Measurements from ENCODE around the gene FBN1.

FBN1 gene

DNA sequence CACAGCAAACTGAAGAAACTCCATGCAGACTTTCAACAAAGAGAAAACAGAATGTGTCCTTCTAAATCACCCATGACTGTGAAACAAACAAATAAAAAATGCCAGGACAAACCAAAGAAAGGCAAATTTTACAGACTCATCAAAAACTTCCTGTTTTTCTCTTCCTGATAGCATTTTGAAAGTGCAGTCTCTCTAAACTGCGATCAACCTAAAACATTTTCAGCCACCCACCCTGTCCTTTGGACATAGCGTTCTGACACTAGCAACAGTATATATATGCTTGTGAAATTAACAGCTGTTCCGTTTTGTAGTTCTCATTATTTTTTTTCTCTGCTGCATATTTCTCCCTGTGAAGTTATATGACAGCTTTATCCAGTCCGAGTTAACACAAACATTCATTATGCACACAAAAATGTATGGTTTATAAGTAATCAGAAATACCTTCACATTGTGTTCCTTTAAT, 151.7 kb downstream of the FBN1 start:
- Histone ChIP-seq H3K4me3 (no peak overlapping the region), H3K27ac (peak overlapping the region; percentile 15 to 63)
- DNase-seq (ENCODE audit: low spot score), result no peak
- TF ChIP-seq CTCF (IDR thresholded peaks at IDR 0.05), result no peak

GRCh38 chr15:48493084-48493762, 152.3 kb downstream of the FBN1 start:
- H3K4me3 ChIP-seq, result no peak overlapping the region
- TF ChIP-seq CTCF (IDR thresholded peaks at IDR 0.05), result no peak
- no peak for DNase-seq (ENCODE audit: low spot score)
- peak overlapping the region; percentile 16 to 63 for H3K27ac ChIP-seq

DNA sequence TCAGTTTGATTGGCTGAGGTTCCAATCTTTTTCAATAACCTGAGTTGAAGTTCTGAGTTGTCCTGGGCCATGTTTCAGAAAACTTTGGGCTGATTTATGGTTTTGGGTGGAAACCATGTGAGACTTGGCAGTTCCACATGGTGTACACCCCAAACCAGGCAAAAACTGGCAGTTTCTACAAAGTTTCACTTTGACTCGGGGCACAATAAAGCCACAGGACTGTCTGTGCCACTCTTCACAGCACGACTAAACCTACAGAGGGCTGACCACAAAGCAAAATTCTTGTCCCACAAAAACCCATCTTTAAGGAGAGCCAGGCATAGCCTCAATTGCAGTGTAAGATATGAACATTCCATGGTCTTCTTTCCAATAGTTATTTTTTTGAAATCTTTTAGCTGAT, 159.3 kb downstream of the FBN1 start:
- no peak for DNase-seq (ENCODE audit: low spot score)
- TF ChIP-seq CTCF (IDR thresholded peaks at IDR 0.05), result no peak
- Histone ChIP-seq H3K4me3 (no peak overlapping the region), H3K27ac (no peak overlapping the region)

DNA sequence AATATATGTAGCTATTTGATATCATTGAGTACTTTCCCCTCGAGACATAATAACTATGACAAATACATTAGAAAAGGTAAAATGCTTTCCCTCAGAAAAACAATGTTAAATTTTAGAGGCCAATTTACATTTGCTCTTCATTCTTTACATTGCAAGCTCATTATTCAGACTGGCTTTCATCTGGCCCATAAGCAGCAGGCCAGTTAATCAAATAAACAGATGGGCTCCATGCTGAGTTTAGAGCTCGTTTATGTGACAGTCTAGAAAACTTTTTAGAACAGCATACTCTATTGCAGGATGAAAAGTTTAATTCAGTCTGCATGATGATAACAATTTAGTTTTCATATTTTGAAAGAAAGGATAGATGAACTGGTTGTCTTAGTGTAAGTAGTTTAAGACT, 163.7 kb downstream of the FBN1 start:
- no peak for DNase-seq (ENCODE audit: low spot score)
- TF ChIP-seq CTCF (IDR thresholded peaks at IDR 0.05), result no peak
- Histone ChIP-seq H3K4me3 (no peak overlapping the region), H3K27ac (no peak overlapping the region)

GRCh38 chr15:48479751-48480150, 165.8 kb downstream of the FBN1 start:
- DNase-seq (ENCODE audit: low spot score), result no peak
- Histone ChIP-seq H3K4me3 (no peak overlapping the region), H3K27ac (peak overlapping the region in 1 of 2 donors; percentile 8)
- TF ChIP-seq CTCF (IDR thresholded peaks at IDR 0.05), result no peak

- DNase-seq (ENCODE audit: low spot score), result no peak
- no peak for TF ChIP-seq CTCF (IDR thresholded peaks at IDR 0.05)
- H3K4me3 ChIP-seq, result no peak overlapping the region
- H3K27ac ChIP-seq, result peak overlapping the region; percentile 39 to 67
Observed at GRCh38 chr15:48478581-48478980, 166.9 kb downstream of the FBN1 start.

DNA sequence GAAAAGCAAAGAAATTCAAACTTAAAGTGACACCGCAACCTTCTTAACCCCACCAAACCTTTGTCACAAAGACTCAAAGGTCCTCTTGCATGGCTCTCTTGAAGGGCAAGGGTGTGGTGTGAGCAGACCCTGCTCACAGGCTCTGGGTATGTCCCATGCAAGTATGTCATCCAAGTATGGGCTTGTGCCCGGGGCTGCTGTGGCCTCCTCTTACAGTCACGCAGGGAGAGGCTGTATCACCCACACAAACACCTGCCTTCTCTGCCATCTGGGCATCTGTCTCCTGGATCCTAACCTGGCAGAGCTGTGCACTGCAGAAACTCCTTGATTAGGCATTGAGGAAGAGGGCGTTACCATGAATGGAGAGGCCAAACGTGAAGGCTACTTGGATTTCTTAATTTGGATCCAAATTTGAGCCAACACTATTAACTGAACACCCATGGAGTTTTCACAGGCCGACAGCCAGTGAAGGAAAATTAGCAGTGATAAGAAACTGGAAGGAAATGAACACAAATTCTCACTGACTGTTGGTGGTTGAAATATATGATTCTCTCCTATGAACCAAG, 167.6 kb downstream of the FBN1 start:
- no peak for DNase-seq (ENCODE audit: low spot score)
- Histone ChIP-seq H3K4me3 (no peak overlapping the region), H3K27ac (peak overlapping the region; percentile 39 to 67)
- no peak for TF ChIP-seq CTCF (IDR thresholded peaks at IDR 0.05)
